Stimulated activated CD4-positive, alpha-beta T cell treated with anti-CD3 and anti-CD28 coated beads, TNF-alpha, amount 100 ng/mL, for 1 hour (primary cell): Measurements from ENCODE around the gene CHTF8.
A peak's percentile ranks its signal among the peaks of the same experiment; 100 is the strongest.
"Not testable (repeated sequence)": the region's sequence is repeated elsewhere in the genome, so short reads cannot be mapped to it uniquely, and the experiment has no call there.

Source experiments
- DNase-seq, 3 donors: peaks; one replicate each; pipeline ENCODE4 v3.0.0-alpha.2; 2020; ENCODE audit warnings: low read depth in 3 of 3, low spot score in 1 of 3

CHTF8 gene

GRCh38 chr16:69132424-69133252, at the start of gene CHTF8, which contains the start of gene UTP4:
CHTF8 (minus strand) TSS chr16:69132588; CDS start chr16:69121458, 11,130 bp downstream.
UTP4 (plus strand) TSS chr16:69132649; CDS start chr16:69133460, 811 bp downstream.
- DNase-seq, result peak; percentile 56 to 77 (median 66)

- DNase-seq, result no peak
Measured at GRCh38 chr16:69180011-69180338, 47.6 kb upstream of the CHTF8 start.

- DNase-seq, result no peak
Measured at GRCh38 chr16:69179328-69180010, 47.1 kb upstream of the CHTF8 start.

- DNase-seq, result no peak
Measured at GRCh38 chr16:69176033-69176800, 43.8 kb upstream of the CHTF8 start.

- no peak for DNase-seq
Measured at GRCh38 chr16:69171325-69172084, 39.1 kb upstream of the CHTF8 start.

- no peak for DNase-seq
Measured at GRCh38 chr16:69169607-69170352, 37.4 kb upstream of the CHTF8 start.

- DNase-seq, result no peak
Measured at GRCh38 chr16:69169051-69169450, 36.7 kb upstream of the CHTF8 start.

- DNase-seq, result no peak
Measured at GRCh38 chr16:69166946-69167930, 34.9 kb upstream of the CHTF8 start.

GRCh38 chr16:69166221-69166833, 33.9 kb upstream of the CHTF8 start:
- DNase-seq, result peak in 2 of 3 donors; percentile 15 to 46

GRCh38 chr16:69165584-69165983, 33.2 kb upstream of the CHTF8 start:
- no peak for DNase-seq

- DNase-seq, result no peak
Measured at GRCh38 chr16:69160192-69160591, 27.8 kb upstream of the CHTF8 start.

GRCh38 chr16:69157196-69157595, 24.8 kb upstream of the CHTF8 start:
- no peak for DNase-seq

GRCh38 chr16:69150146-69150865, 17.9 kb upstream of the CHTF8 start:
- peak in 2 of 3 donors; percentile 18 to 37 for DNase-seq

GRCh38 chr16:69149621-69150020, 17.2 kb upstream of the CHTF8 start:
- DNase-seq, result not testable (repeated sequence)

- DNase-seq, result no peak
Measured at GRCh38 chr16:69145658-69146057, 13.3 kb upstream of the CHTF8 start.

- DNase-seq, result no peak
Measured at GRCh38 chr16:69143116-69143515, 10.7 kb upstream of the CHTF8 start.

- no peak for DNase-seq
Measured at GRCh38 chr16:69141936-69142335, 9.5 kb upstream of the CHTF8 start.

GRCh38 chr16:69141014-69141413, 8.6 kb upstream of the CHTF8 start:
- DNase-seq, result no peak
